PC-9 (cell line): ENCODE results near the gene PLA2G7. TPM values are rescaled to one million over a fixed set of nuclear protein-coding genes. Genes with fewer than 3 reads are reported as not detected.

Experiments
- BruUV-seq: library from RNA; stranded (reverse); fragments of 400-500 nt; replicated peaks from 2 replicates; lab custom pipeline; 2021; lab: Mats Ljungman, UMichigan
- CTCF ChIA-PET: fragments of 300-600 bp; sonication (Branson Sonifier 250); formaldehyde crosslinking; loops from one replicate; lab custom pipeline; 2022; ENCODE audit warnings: antibody characterized with exemption; lab: Charles Lee
- POLR2A ChIA-PET: fragments of 300-600 bp; sonication (Branson Sonifier 250); formaldehyde crosslinking; loops from one replicate; lab custom pipeline; 2022; ENCODE audit warnings: antibody characterized with exemption; ENCODE audit not compliant: unreplicated experiment; lab: Charles Lee
- DNase-seq, 2 experiments: peaks; one replicate each; pipeline versions ENCODE4 v3.0.0 to v3.0.0-alpha.2; 2015 to 2022; ENCODE audit warnings: mixed read lengths in 1 of 2
- H2AFZ ChIP-seq: fragments of 200-600 bp; sonication (generic); 2 replicates; pipeline ENCODE4 v1.8.1; 2017; ENCODE audit warnings: antibody characterized with exemption
- H3F3A ChIP-seq: fragments of 200-600 bp; sonication (generic); 2 replicates; pipeline ENCODE4 v1.8.1; 2017; ENCODE audit warnings: antibody characterized with exemption, mild to moderate bottlenecking, low read depth; ENCODE audit not compliant: insufficient read depth
- H3K27ac ChIP-seq: fragments of 200-600 bp; sonication (generic); 2 replicates; pipeline ENCODE4 v1.6.1; 2016; ENCODE audit warnings: mixed run types
- H3K27me3 ChIP-seq: fragments of 200-600 bp; sonication (generic); 2 replicates; pipeline ENCODE4 v1.6.1; 2016; ENCODE audit warnings: low read depth, mixed run types; ENCODE audit not compliant: insufficient read depth
- H3K36me3 ChIP-seq: fragments of 200-600 bp; sonication (generic); 2 replicates; pipeline ENCODE4 v1.6.1; 2016; ENCODE audit warnings: low read depth, mixed run types
- H3K4me1 ChIP-seq: fragments of 200-600 bp; sonication (generic); replicated peaks from 2 replicates; pipeline ENCODE4 v1.6.1; 2016; ENCODE audit warnings: mixed run types; ENCODE audit not compliant: insufficient read depth
- H3K4me2 ChIP-seq: fragments of 200-600 bp; sonication (generic); 2 replicates; pipeline ENCODE4 v1.6.1; 2017; ENCODE audit warnings: mixed run types
- H3K4me3 ChIP-seq: fragments of 200-600 bp; sonication (generic); 2 replicates; pipeline ENCODE4 v1.6.1; 2016; ENCODE audit warnings: mixed run types
- H3K79me2 ChIP-seq: fragments of 200-600 bp; sonication (generic); 2 replicates; pipeline ENCODE4 v1.6.1; 2017; ENCODE audit warnings: low read depth, mixed run types
- H3K9me2 ChIP-seq: fragments of 200-600 bp; sonication (generic); 2 replicates; pipeline ENCODE4 v1.8.1; 2017; ENCODE audit warnings: mild to moderate bottlenecking; ENCODE audit not compliant: insufficient read depth
- H3K9me3 ChIP-seq: fragments of 200-600 bp; sonication (generic); 2 replicates; pipeline ENCODE4 v1.8.1; 2016; ENCODE audit warnings: low read depth; ENCODE audit not compliant: insufficient read depth
- H4K20me1 ChIP-seq: fragments of 200-600 bp; sonication (generic); 2 replicates; pipeline ENCODE4 v1.8.1; 2017; ENCODE audit not compliant: insufficient read depth
- CTCF ChIP-seq: fragments of 200-600 bp; sonication (generic); conservative IDR thresholded peaks from 2 replicates; pipeline ENCODE4 v1.6.1; 2017; ENCODE audit warnings: mixed run types, antibody characterized with exemption, mild to moderate bottlenecking, moderate library complexity
- EZH2 ChIP-seq: fragments of 200-600 bp; sonication (generic); IDR thresholded peaks from 2 replicates; pipeline ENCODE4 v1.8.0; 2017; ENCODE audit warnings: antibody characterized with exemption, low read depth
- intact Hi-C: fragments of 100-400 bp; cut with micrococcal nuclease; formaldehyde crosslinking; loops from one replicate; pipeline ENCODE4 v1.10.0; 2022; ENCODE audit not compliant: unreplicated experiment
- total RNA-seq: library from RNA; stranded (reverse); gene quantifications from 2 replicates; pipeline ENCODE4 v1.2.3, GENCODE V29; 2021

The PLA2G7 gene
- total RNA-seq, 1 experiment from 2014 or later: 0.98 TPM

DNA sequence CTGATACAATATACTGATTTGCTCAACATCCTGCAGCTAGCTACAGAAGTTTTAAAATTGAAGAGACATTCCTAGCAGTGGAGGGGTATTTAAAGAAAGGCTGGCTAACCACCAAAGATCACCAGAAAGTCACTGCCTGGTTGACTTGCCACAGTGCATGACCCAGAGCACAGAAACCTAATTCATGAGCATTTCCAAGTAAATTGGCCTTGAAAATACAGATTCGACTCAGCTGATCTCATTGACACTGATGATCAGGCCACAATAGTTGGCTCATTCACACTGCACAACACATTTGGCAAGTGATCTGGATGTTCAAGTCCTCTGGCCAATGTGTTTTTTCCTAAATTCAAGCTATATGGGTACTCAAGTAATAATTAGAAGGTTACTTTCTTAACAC lies 60.8 kb downstream of the PLA2G7 start:
- TF ChIP-seq CTCF (no peak), EZH2 (no peak)
- DNase-seq: no peak
- Histone ChIP-seq H3F3A (no peaks in the 10 kb centered on the region), H4K20me1 (no peaks in the 10 kb centered on the region), H2AFZ (no peak overlapping the region), H3K9me2 (no peaks in the 10 kb centered on the region; the same call in none of the 2 replicates), H3K9me3 (no peaks in the 10 kb centered on the region), H3K4me3 (no peak overlapping the region), H3K79me2 (no peaks in the 10 kb centered on the region), H3K36me3 (no peaks in the 10 kb centered on the region), H3K4me2 (no peak overlapping the region), H3K27ac (no peak overlapping the region), H3K4me1 (no peaks in the 10 kb centered on the region), H3K27me3 (no peaks in the 10 kb centered on the region)
- CTCF ChIA-PET: no interaction called here
- intact Hi-C loops: no loop called here
- POLR2A ChIA-PET: no interaction called here
- BruUV-seq: no TSS peak

GRCh38 chr6:46667377-46667776 lies 67.8 kb downstream of the PLA2G7 start:
- Histone ChIP-seq H3K79me2 (no peaks in the 10 kb centered on the region), H3K27me3 (no peaks in the 10 kb centered on the region), H3K4me2 (no peak overlapping the region), H3F3A (no peaks in the 10 kb centered on the region), H2AFZ (no peak overlapping the region), H3K36me3 (no peaks in the 10 kb centered on the region), H4K20me1 (no peaks in the 10 kb centered on the region), H3K4me1 (no peaks in the 10 kb centered on the region), H3K9me3 (no peaks in the 10 kb centered on the region), H3K27ac (no peak overlapping the region), H3K4me3 (no peak overlapping the region), H3K9me2 (0 out of 2 replicates have a peak, but pooled peaks cover 5% of the 10 kb centered on the region)
- CTCF ChIA-PET: no interaction called here
- TF ChIP-seq CTCF (no peak), EZH2 (no peak)
- intact Hi-C loops: no loop called here
- POLR2A ChIA-PET: interaction anchor here (0.6 kb wide), 1 partner anchor 268 kb away, joined by 3 read pairs; no protein-coding TSS in a partner anchor
- BruUV-seq: no TSS peak
- no peak for DNase-seq

DNA sequence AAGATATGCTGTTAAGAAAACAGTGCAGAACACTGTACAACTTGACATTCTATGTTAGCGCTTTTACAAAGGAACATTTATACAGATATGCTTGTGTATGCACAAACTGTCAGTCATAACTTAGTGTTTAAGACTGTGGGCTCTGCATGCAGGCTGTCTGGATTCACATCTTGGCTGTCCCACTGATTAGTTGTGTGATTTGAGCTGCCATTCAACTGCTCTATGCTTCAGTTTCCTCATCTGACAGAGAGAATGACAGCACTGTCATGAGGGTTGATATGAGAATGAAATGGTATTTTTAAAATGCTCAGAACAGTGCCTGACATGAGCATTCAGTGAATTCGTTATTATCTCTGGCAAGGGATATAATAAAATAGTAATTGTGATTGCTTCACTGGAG lies 73.7 kb downstream of the PLA2G7 start:
- CTCF ChIA-PET: no interaction called here
- intact Hi-C loops: no loop called here
- POLR2A ChIA-PET: no interaction called here

More for the DNA sequence above, 73.7 kb downstream of the PLA2G7 start:
- peaks cover 7% of the 10 kb centered on the region; the same call in 1 of the 2 replicates for H3K4me1 ChIP-seq
- no TSS peak for BruUV-seq
- H4K20me1 ChIP-seq: no peaks in the 10 kb centered on the region
- H3K27ac ChIP-seq: no peak overlapping the region
- H3K79me2 ChIP-seq: no peaks in the 10 kb centered on the region
- H3K4me3 ChIP-seq: no peak overlapping the region
- no peak overlapping the region for H2AFZ ChIP-seq
- H3K27me3 ChIP-seq: no peaks in the 10 kb centered on the region
- TF ChIP-seq CTCF (no peak), EZH2 (no peak)
- H3F3A ChIP-seq: no peaks in the 10 kb centered on the region
- H3K36me3 ChIP-seq: no peaks in the 10 kb centered on the region
- H3K4me2 ChIP-seq: no peak overlapping the region
- H3K9me3 ChIP-seq: no peaks in the 10 kb centered on the region
- 0 out of 2 replicates have a peak, but pooled peaks cover 3% of the 10 kb centered on the region for H3K9me2 ChIP-seq
- no peak for DNase-seq
